ENCODE measurements around the gene HES1. TPM values are rescaled to one million over a fixed set of nuclear protein-coding genes. Genes with fewer than 3 reads are reported as not detected.

The HES1 gene
- total RNA-seq, 1 donor from 2014 or later = 40.3 TPM

GRCh38 chr3:194117104-194117845, 18.7 kb upstream of the HES1 start:
- H3K9me3 Mint-ChIP-seq (ENCODE audit: unreplicated experiment) = no peaks in the 10 kb centered on the region
- H3K27me3 Mint-ChIP-seq (ENCODE audit: unreplicated experiment) = peaks cover 10% of the 10 kb centered on the region
- no peak for TF ChIP-seq CTCF (IDR thresholded peaks at IDR 0.05; ENCODE audit: unreplicated experiment)
- H3K36me3 Mint-ChIP-seq (ENCODE audit: low read depth, unreplicated experiment) = no peaks in the 10 kb centered on the region
- H3K27ac Mint-ChIP-seq (ENCODE audit: unreplicated experiment) = no peak overlapping the region
- H3K4me1 Mint-ChIP-seq (ENCODE audit: unreplicated experiment) = peaks cover 4% of the 10 kb centered on the region
- DNase-seq (ENCODE audit: low spot score) = no peak
- no peak overlapping the region for H3K4me3 Mint-ChIP-seq (ENCODE audit: unreplicated experiment)

GRCh38 chr3:194118920-194119319, 17.0 kb upstream of the HES1 start:
- Mint-ChIP-seq H3K9me3 (ENCODE audit: unreplicated experiment) (no peaks in the 10 kb centered on the region), H3K27ac (ENCODE audit: unreplicated experiment) (no peak overlapping the region), H3K4me3 (ENCODE audit: unreplicated experiment) (no peak overlapping the region), H3K4me1 (ENCODE audit: unreplicated experiment) (no peaks in the 10 kb centered on the region), H3K27me3 (ENCODE audit: unreplicated experiment) (peaks cover 10% of the 10 kb centered on the region), H3K36me3 (ENCODE audit: low read depth, unreplicated experiment) (no peaks in the 10 kb centered on the region)
- TF ChIP-seq CTCF (IDR thresholded peaks at IDR 0.05; ENCODE audit: unreplicated experiment) = no peak
- no peak for DNase-seq (ENCODE audit: low spot score)

- Mint-ChIP-seq H3K27ac (ENCODE audit: unreplicated experiment) (no peak overlapping the region), H3K9me3 (ENCODE audit: unreplicated experiment) (no peaks in the 10 kb centered on the region), H3K27me3 (ENCODE audit: unreplicated experiment) (peaks cover 10% of the 10 kb centered on the region), H3K4me1 (ENCODE audit: unreplicated experiment) (no peaks in the 10 kb centered on the region), H3K36me3 (ENCODE audit: low read depth, unreplicated experiment) (no peaks in the 10 kb centered on the region), H3K4me3 (ENCODE audit: unreplicated experiment) (no peak overlapping the region)
- no peak for TF ChIP-seq CTCF (IDR thresholded peaks at IDR 0.05; ENCODE audit: unreplicated experiment)
- DNase-seq (ENCODE audit: low spot score) = no peak
These were observed 15.9 kb upstream of the HES1 start for GRCh38 chr3:194119831-194120590.

- Mint-ChIP-seq H3K36me3 (ENCODE audit: low read depth, unreplicated experiment) (no peaks in the 10 kb centered on the region), H3K9me3 (ENCODE audit: unreplicated experiment) (no peaks in the 10 kb centered on the region), H3K4me3 (ENCODE audit: unreplicated experiment) (no peak overlapping the region), H3K27ac (ENCODE audit: unreplicated experiment) (no peak overlapping the region), H3K27me3 (ENCODE audit: unreplicated experiment) (peaks cover 8% of the 10 kb centered on the region), H3K4me1 (ENCODE audit: unreplicated experiment) (no peaks in the 10 kb centered on the region)
- TF ChIP-seq CTCF (IDR thresholded peaks at IDR 0.05; ENCODE audit: unreplicated experiment) = no peak
- DNase-seq (ENCODE audit: low spot score) = no peak
These were observed 14.9 kb upstream of the HES1 start for GRCh38 chr3:194120789-194121770.
